Fibroblast of gingiva (primary cell): Measurements from ENCODE around the gene MITD1.
"Not testable (repeated sequence)": the region's sequence is repeated elsewhere in the genome, so short reads cannot be mapped to it uniquely, and the experiment has no call there.

ENCODE experiments used
- DNase-seq: peaks from one replicate; pipeline ENCODE4 v3.0.0-alpha.2; 2011; ENCODE audit warnings: low read depth

The MITD1 gene

GRCh38 chr2:99180755-99181623 is at the start of gene MITD1, which contains the start of gene MRPL30:
Gene MITD1, minus strand, starts transcription at chr2:99181058. Its CDS starts 77 bp downstream, at chr2:99180981.
Gene MRPL30, plus strand, starts transcription at chr2:99181184. Its CDS starts 5,020 bp downstream, at chr2:99186204.
- DNase-seq: peak; percentile 92

- DNase-seq: no peak
These were observed 37.2 kb upstream of the MITD1 start for GRCh38 chr2:99217929-99218501.

GRCh38 chr2:99216096-99216495 is 35.2 kb upstream of the MITD1 start:
- DNase-seq: no peak

GRCh38 chr2:99205491-99205890 is 24.6 kb upstream of the MITD1 start:
- DNase-seq: no peak

GRCh38 chr2:99201959-99202678 is 21.3 kb upstream of the MITD1 start:
- no peak for DNase-seq

GRCh38 chr2:99200076-99200800 is 19.4 kb upstream of the MITD1 start:
- no peak for DNase-seq

GRCh38 chr2:99198103-99198841 is 17.4 kb upstream of the MITD1 start:
- no peak for DNase-seq

- DNase-seq: not testable (repeated sequence)
These were observed 11.5 kb upstream of the MITD1 start for GRCh38 chr2:99192364-99192763.

- DNase-seq: no peak
These were observed 9.7 kb upstream of the MITD1 start for GRCh38 chr2:99190548-99190947.

- no peak for DNase-seq
These were observed 7.5 kb upstream of the MITD1 start for GRCh38 chr2:99188357-99188756.

- DNase-seq: no peak
These were observed 6.2 kb upstream of the MITD1 start for GRCh38 chr2:99187011-99187410.

- no peak for DNase-seq
These were observed 4.0 kb upstream of the MITD1 start for GRCh38 chr2:99184811-99185210.

GRCh38 chr2:99183025-99183424 is 2.2 kb upstream of the MITD1 start:
- no peak for DNase-seq

- DNase-seq: no peak
These were observed 754 bp upstream of the MITD1 start for GRCh38 chr2:99181624-99182000.

GRCh38 chr2:99171377-99172140 is 9.3 kb downstream of the MITD1 start:
- DNase-seq: no peak

GRCh38 chr2:99169534-99169933 is 11.3 kb downstream of the MITD1 start:
- DNase-seq: no peak

GRCh38 chr2:99166218-99166617 is 14.6 kb downstream of the MITD1 start:
- DNase-seq: no peak

- no peak for DNase-seq
These were observed 21.3 kb downstream of the MITD1 start for GRCh38 chr2:99159594-99159993.

- no peak for DNase-seq
These were observed 22.3 kb downstream of the MITD1 start for GRCh38 chr2:99158599-99158998.

GRCh38 chr2:99156891-99157290 is 24.0 kb downstream of the MITD1 start:
- no peak for DNase-seq
